Muscle of leg (tissue), 11 donors: ENCODE measurements around the gene STAMBPL1. TPM values are rescaled to one million over a fixed set of nuclear protein-coding genes. Genes with fewer than 3 reads are reported as not detected.
A peak's percentile ranks its signal among the peaks of the same experiment; 100 is the strongest.

Source experiments
- DNase-seq: peaks from one replicate; pipeline ENCODE4 v3.0.0; 2013
- H3K27ac ChIP-seq: one replicate; pipeline ENCODE4 v1.5.1; 2013; ENCODE audit warnings: mild to moderate bottlenecking, low read length, control low read depth
- H3K27me3 ChIP-seq: one replicate; pipeline ENCODE4 v1.6.1; 2013; ENCODE audit warnings: low read length; ENCODE audit not compliant: control insufficient read depth, insufficient read depth
- H3K36me3 ChIP-seq: one replicate; pipeline ENCODE4 v1.6.1; 2013; ENCODE audit warnings: low read length; ENCODE audit not compliant: control insufficient read depth, insufficient read depth
- H3K4me1 ChIP-seq: one replicate; pipeline ENCODE4 v1.6.1; 2013; ENCODE audit warnings: low read length; ENCODE audit not compliant: control insufficient read depth, insufficient read depth
- H3K4me3 ChIP-seq: one replicate; pipeline ENCODE4 v1.5.1; 2013; ENCODE audit warnings: low read length, control low read depth
- H3K9me3 ChIP-seq: replicated peaks from 2 replicates; pipeline ENCODE4 v1.6.1; 2013; ENCODE audit warnings: low read depth, low read length; ENCODE audit not compliant: control insufficient read depth
- WGBS: methylation state at CpG from one replicate; pipeline ENCODE4 v1.1.5; 2013; ENCODE audit warnings: missing lambda C conversion rate; ENCODE audit not compliant: insufficient coverage; 5-methylcytosine and 5-hydroxymethylcytosine counted together
- polyA plus RNA-seq, 8 donors: library from polyadenylated mRNA; unstranded; fragments of 120-200 nt; gene quantifications; one replicate each; pipeline versions ENCODE4 v1.2.1 to v1.2.3, GENCODE V29; 2013; ENCODE audit warnings: inconsistent platforms in 1 of 8, low replicate concordance in 1 of 8; ENCODE audit not compliant: insufficient read length in 8 of 8, insufficient read depth in 1 of 8
- total RNA-seq: library from RNA; stranded (reverse); fragments of 120-200 nt; gene quantifications from one replicate; pipeline ENCODE4 v1.2.4, GENCODE V29; 2013

The STAMBPL1 gene
- total and polyA plus RNA-seq, 9 donors = 5.2 to 10.3 (median 6.3) TPM

GRCh38 chr10:88853155-88853881 is 26.7 kb upstream of the STAMBPL1 start:
- peak; percentile 56 for DNase-seq
- WGBS = no CpG with 5 or more reads among the region's 4 CpGs
- Histone ChIP-seq H3K27me3 (no peaks in the 10 kb centered on the region), H3K9me3 (no peaks in the 10 kb centered on the region), H3K36me3 (no peaks in the 10 kb centered on the region), H3K27ac (no peak overlapping the region), H3K4me3 (no peak overlapping the region), H3K4me1 (peaks cover 3% of the 10 kb centered on the region)

GRCh38 chr10:88854684-88855083 is 25.4 kb upstream of the STAMBPL1 start:
- Histone ChIP-seq H3K4me1 (peaks cover 3% of the 10 kb centered on the region), H3K4me3 (no peak overlapping the region), H3K9me3 (no peaks in the 10 kb centered on the region), H3K36me3 (no peaks in the 10 kb centered on the region), H3K27me3 (no peaks in the 10 kb centered on the region), H3K27ac (no peak overlapping the region)
- DNase-seq = no peak
- WGBS = 88% methylated on average over 1 of the region's 3 CpGs

GRCh38 chr10:88857831-88858230 is 22.2 kb upstream of the STAMBPL1 start:
- Histone ChIP-seq H3K4me1 (peaks cover 2% of the 10 kb centered on the region), H3K27ac (no peak overlapping the region)
- DNase-seq = no peak

GRCh38 chr10:88858491-88858890 is 21.6 kb upstream of the STAMBPL1 start:
- peaks cover 2% of the 10 kb centered on the region for H3K4me1 ChIP-seq
- WGBS = no CpG with 5 or more reads among the region's 2 CpGs
- DNase-seq = no peak

More at GRCh38 chr10:88857831-88858230, 22.2 kb upstream of the STAMBPL1 start:
- Histone ChIP-seq H3K27me3 (no peaks in the 10 kb centered on the region), H3K4me3 (no peak overlapping the region), H3K9me3 (no peaks in the 10 kb centered on the region), H3K36me3 (no peaks in the 10 kb centered on the region)

GRCh38 chr10:88861036-88861435 is 19.0 kb upstream of the STAMBPL1 start:
- H3K36me3 ChIP-seq = no peaks in the 10 kb centered on the region
- H3K27me3 ChIP-seq = no peaks in the 10 kb centered on the region
- WGBS = no CpG with 5 or more reads among the region's 1 CpG
- H3K27ac ChIP-seq = no peak overlapping the region
- no peaks in the 10 kb centered on the region for H3K4me1 ChIP-seq
- no peak overlapping the region for H3K4me3 ChIP-seq
- DNase-seq = no peak
- H3K9me3 ChIP-seq = no peaks in the 10 kb centered on the region

More at GRCh38 chr10:88858491-88858890, 21.6 kb upstream of the STAMBPL1 start:
- Histone ChIP-seq H3K9me3 (no peaks in the 10 kb centered on the region), H3K27ac (no peak overlapping the region), H3K27me3 (no peaks in the 10 kb centered on the region), H3K4me3 (no peak overlapping the region), H3K36me3 (no peaks in the 10 kb centered on the region)

GRCh38 chr10:88865281-88865876 is 14.7 kb upstream of the STAMBPL1 start:
- WGBS = no CpG with 5 or more reads among the region's 4 CpGs
- Histone ChIP-seq H3K36me3 (no peaks in the 10 kb centered on the region), H3K27me3 (no peaks in the 10 kb centered on the region), H3K27ac (no peak overlapping the region), H3K9me3 (no peaks in the 10 kb centered on the region), H3K4me3 (no peak overlapping the region), H3K4me1 (no peaks in the 10 kb centered on the region)
- DNase-seq = no peak

GRCh38 chr10:88866454-88866853 is 13.6 kb upstream of the STAMBPL1 start:
- Histone ChIP-seq H3K9me3 (no peaks in the 10 kb centered on the region), H3K36me3 (no peaks in the 10 kb centered on the region), H3K4me3 (no peak overlapping the region), H3K27ac (no peak overlapping the region), H3K27me3 (no peaks in the 10 kb centered on the region), H3K4me1 (no peaks in the 10 kb centered on the region)
- WGBS = 83% methylated on average over 2 of the region's 2 CpGs
- DNase-seq = no peak

GRCh38 chr10:88870089-88870488 is 10.0 kb upstream of the STAMBPL1 start:
- Histone ChIP-seq H3K27ac (no peak overlapping the region), H3K4me3 (no peak overlapping the region), H3K36me3 (no peaks in the 10 kb centered on the region), H3K9me3 (no peaks in the 10 kb centered on the region), H3K27me3 (no peaks in the 10 kb centered on the region), H3K4me1 (no peaks in the 10 kb centered on the region)
- DNase-seq = peak; percentile 15

- WGBS = no CpG with 5 or more reads among the region's 2 CpGs
Observed at GRCh38 chr10:88873757-88874156, 6.3 kb upstream of the STAMBPL1 start.

GRCh38 chr10:88874281-88874680 is 5.8 kb upstream of the STAMBPL1 start:
- DNase-seq = no peak
- H3K9me3 ChIP-seq = no peaks in the 10 kb centered on the region
- H3K4me1 ChIP-seq = peaks cover 3% of the 10 kb centered on the region
- H3K27me3 ChIP-seq = peaks cover 2% of the 10 kb centered on the region
- H3K4me3 ChIP-seq = no peak overlapping the region
- no CpG with 5 or more reads among the region's 2 CpGs for WGBS
- H3K27ac ChIP-seq = no peak overlapping the region
- no peaks in the 10 kb centered on the region for H3K36me3 ChIP-seq

More at GRCh38 chr10:88873757-88874156, 6.3 kb upstream of the STAMBPL1 start:
- Histone ChIP-seq H3K4me1 (no peaks in the 10 kb centered on the region), H3K27me3 (peaks cover 2% of the 10 kb centered on the region), H3K36me3 (no peaks in the 10 kb centered on the region), H3K4me3 (no peak overlapping the region), H3K9me3 (no peaks in the 10 kb centered on the region), H3K27ac (no peak overlapping the region)
- DNase-seq = peak; percentile 48
